Peyer's patch (tissue), 4 donors: ENCODE measurements around the gene SLC39A1. TPM values are rescaled to one million over a fixed set of nuclear protein-coding genes. Genes with fewer than 3 reads are reported as not detected.

Source experiments
- DNase-seq, 3 donors: peaks; one replicate each; pipeline ENCODE4 v3.0.0-alpha.2; 2017 to 2019
- H3K27ac ChIP-seq, 4 donors: fragments of 200-600 bp; sonication (generic); one replicate each; pipeline ENCODE4 v1.5.1; 2016 to 2019
- H3K27me3 ChIP-seq, 2 donors: fragments of 200-600 bp; sonication (generic); one replicate each; pipeline ENCODE4 v1.5.1; 2019
- H3K36me3 ChIP-seq, 3 donors: fragments of 200-600 bp; sonication (generic); one replicate each; pipeline ENCODE4 v1.5.1; 2016 to 2019
- H3K4me1 ChIP-seq, 4 donors: fragments of 200-600 bp; sonication (generic); one replicate each; pipeline ENCODE4 v1.5.1; 2016 to 2019
- H3K4me3 ChIP-seq, 4 donors: fragments of 200-600 bp; sonication (generic); 1 replicate in 3 of 4; 2 replicates in 1 of 4; pipeline ENCODE4 v1.5.1; 2016 to 2019; ENCODE audit warnings: mild to moderate bottlenecking in 1 of 4
- H3K9me3 ChIP-seq, 4 donors: fragments of 200-600 bp; sonication (generic); one replicate each; pipeline ENCODE4 v1.5.1; 2016 to 2019; ENCODE audit warnings: mild to moderate bottlenecking in 1 of 4
- CTCF ChIP-seq, 6 experiments: fragments of 450-650 bp in 4 of 6; fragments of 200-600 bp in 2 of 6; sonication (generic) in 1 of 6; IDR thresholded peaks; one replicate each; pipeline ENCODE4 v1.5.1; 2017 to 2019; ENCODE audit warnings: antibody characterized with exemption in 6 of 6, mild to moderate bottlenecking in 3 of 6, moderate library complexity in 1 of 6
- POLR2A ChIP-seq, 2 donors: fragments of 450-650 bp; IDR thresholded peaks; one replicate each; pipeline ENCODE4 v1.5.1; 2017; ENCODE audit warnings: antibody characterized with exemption in 2 of 2, mild to moderate bottlenecking in 2 of 2, moderate library complexity in 2 of 2
- total RNA-seq, 4 donors: library from RNA; depleted of rRNA; stranded (reverse); fragments of >200 nt; gene quantifications; one replicate each; pipeline ENCODE4 v1.1.0, GENCODE V29; 2016

SLC39A1 gene
- total RNA-seq, 4 donors from 2014 or later, result 20.6 to 73.0 (median 60.1) TPM

- H3K27me3 ChIP-seq, result no peaks in the 10 kb centered on the region
- no peak for DNase-seq
- no peak for TF ChIP-seq CTCF (IDR thresholded peaks at IDR 0.05)
- TF ChIP-seq POLR2A (IDR thresholded peaks at IDR 0.05), result no peak
- H3K9me3 ChIP-seq, result no peaks in the 10 kb centered on the region
- peaks cover 0 to 19% (median 6%) of the 10 kb centered on the region in 4 donors for H3K4me1 ChIP-seq
- peak overlapping the region; percentile 89 to 96 (median 92) for H3K27ac ChIP-seq
- peaks cover 0 to 12% (median 0%) of the 10 kb centered on the region in 3 donors for H3K36me3 ChIP-seq
- peak overlapping the region; percentile 90 to 97 (median 92) for H3K4me3 ChIP-seq
Measured at GRCh38 chr1:153978274-153978909, 15.1 kb upstream of the SLC39A1 start.

GRCh38 chr1:153977250-153978240 is 14.2 kb upstream of the SLC39A1 start, which contains the start of gene JTB:
JTB (minus strand) TSS chr1:153977674; CDS start chr1:153977252, 422 bp downstream.
- Histone ChIP-seq H3K27ac (peak within 1 kb of the TSS; percentile 89 to 96 (median 92)), H3K27me3 (no peaks in the 10 kb centered on the region), H3K9me3 (no peaks in the 10 kb centered on the region), H3K4me3 (peak within 1 kb of the TSS; percentile 90 to 97 (median 92)), H3K36me3 (peaks cover 0 to 12% (median 0%) of the 10 kb centered on the region in 3 donors), H3K4me1 (peaks cover 0 to 19% (median 6%) of the 10 kb centered on the region in 4 donors)
- TF ChIP-seq POLR2A (IDR thresholded peaks at IDR 0.05) (peak; percentile 87 to 91), CTCF (IDR thresholded peaks at IDR 0.05) (peak in 1 of 6 experiments; percentile 18)
- DNase-seq, result peak; percentile 91 to 96 (median 95)

- Histone ChIP-seq H3K4me1 (peaks cover 0 to 19% (median 6%) of the 10 kb centered on the region in 4 donors), H3K36me3 (peaks cover 0 to 12% (median 0%) of the 10 kb centered on the region in 3 donors), H3K9me3 (no peaks in the 10 kb centered on the region), H3K27ac (peak overlapping the region; percentile 89 to 96 (median 92)), H3K4me3 (peak overlapping the region; percentile 90 to 97 (median 92)), H3K27me3 (no peaks in the 10 kb centered on the region)
- no peak for TF ChIP-seq POLR2A (IDR thresholded peaks at IDR 0.05)
- no peak for TF ChIP-seq CTCF (IDR thresholded peaks at IDR 0.05)
- no peak for DNase-seq
Measured at GRCh38 chr1:153976819-153977249, 13.5 kb upstream of the SLC39A1 start.

- Histone ChIP-seq H3K4me1 (peaks cover 0 to 17% (median 6%) of the 10 kb centered on the region in 4 donors), H3K36me3 (peaks cover 0 to 12% (median 0%) of the 10 kb centered on the region in 3 donors), H3K27me3 (no peaks in the 10 kb centered on the region), H3K4me3 (no peak overlapping the region), H3K9me3 (no peaks in the 10 kb centered on the region), H3K27ac (no peak overlapping the region)
- no peak for DNase-seq
- TF ChIP-seq POLR2A (IDR thresholded peaks at IDR 0.05) (no peak), CTCF (IDR thresholded peaks at IDR 0.05) (no peak)
Measured at GRCh38 chr1:153973525-153973924, 10.2 kb upstream of the SLC39A1 start.

GRCh38 chr1:153973071-153973470 is 9.7 kb upstream of the SLC39A1 start:
- Histone ChIP-seq H3K9me3 (no peaks in the 10 kb centered on the region), H3K4me3 (no peak overlapping the region), H3K27me3 (no peaks in the 10 kb centered on the region), H3K4me1 (peaks cover 0 to 18% (median 6%) of the 10 kb centered on the region in 4 donors), H3K27ac (no peak overlapping the region), H3K36me3 (peaks cover 0 to 12% (median 0%) of the 10 kb centered on the region in 3 donors)
- no peak for DNase-seq
- TF ChIP-seq POLR2A (IDR thresholded peaks at IDR 0.05), result no peak
- TF ChIP-seq CTCF (IDR thresholded peaks at IDR 0.05), result no peak
